ENCODE measurements around the gene DACT1.

Gene DACT1

GRCh38 chr14:58641509-58641908, 3.7 kb downstream of the DACT1 start:
- DNase-seq (ENCODE audit: insufficient read length, low spot score) (no peak), FAIRE-seq (no peak)
- no peak for TF ChIP-seq POLR2A (IDR thresholded peaks at IDR 0.05; ENCODE audit: low read depth, low read length)

GRCh38 chr14:58643366-58643765, 5.6 kb downstream of the DACT1 start:
- no peak for DNase-seq (ENCODE audit: insufficient read length, low spot score)
- no peak for TF ChIP-seq POLR2A (IDR thresholded peaks at IDR 0.05; ENCODE audit: low read depth, low read length)
- no peak for FAIRE-seq

GRCh38 chr14:58645641-58646040, 7.9 kb downstream of the DACT1 start:
- TF ChIP-seq POLR2A (IDR thresholded peaks at IDR 0.05; ENCODE audit: low read depth, low read length) = no peak
- no peak for FAIRE-seq
- no peak for DNase-seq (ENCODE audit: insufficient read length, low spot score)

GRCh38 chr14:58646479-58646878, 8.7 kb downstream of the DACT1 start:
- DNase-seq (ENCODE audit: insufficient read length, low spot score) = no peak
- FAIRE-seq = no peak
- TF ChIP-seq POLR2A (IDR thresholded peaks at IDR 0.05; ENCODE audit: low read depth, low read length) = no peak

GRCh38 chr14:58647777-58648176, 10.0 kb downstream of the DACT1 start:
- DNase-seq (ENCODE audit: insufficient read length, low spot score) (no peak), FAIRE-seq (no peak)
- no peak for TF ChIP-seq POLR2A (IDR thresholded peaks at IDR 0.05; ENCODE audit: low read depth, low read length)

GRCh38 chr14:58650857-58651256, 13.1 kb downstream of the DACT1 start:
- TF ChIP-seq POLR2A (IDR thresholded peaks at IDR 0.05; ENCODE audit: low read depth, low read length) = no peak
- FAIRE-seq = no peak

GRCh38 chr14:58656671-58657411, 19.1 kb downstream of the DACT1 start:
- FAIRE-seq (no peak), DNase-seq (ENCODE audit: insufficient read length, low spot score) (no peak)
- TF ChIP-seq POLR2A (IDR thresholded peaks at IDR 0.05; ENCODE audit: low read depth, low read length) = no peak

More at GRCh38 chr14:58650857-58651256, 13.1 kb downstream of the DACT1 start:
- no peak for DNase-seq (ENCODE audit: insufficient read length, low spot score)

GRCh38 chr14:58659061-58659460, 21.3 kb downstream of the DACT1 start:
- TF ChIP-seq POLR2A (IDR thresholded peaks at IDR 0.05; ENCODE audit: low read depth, low read length) = no peak
- FAIRE-seq = no peak
- DNase-seq (ENCODE audit: insufficient read length, low spot score) = no peak

GRCh38 chr14:58659846-58660245, 22.1 kb downstream of the DACT1 start:
- FAIRE-seq = no peak
- no peak for TF ChIP-seq POLR2A (IDR thresholded peaks at IDR 0.05; ENCODE audit: low read depth, low read length)

GRCh38 chr14:58660407-58660806, 22.6 kb downstream of the DACT1 start:
- DNase-seq (ENCODE audit: insufficient read length, low spot score) (no peak), FAIRE-seq (no peak)
- no peak for TF ChIP-seq POLR2A (IDR thresholded peaks at IDR 0.05; ENCODE audit: low read depth, low read length)

More at GRCh38 chr14:58659846-58660245, 22.1 kb downstream of the DACT1 start:
- no peak for DNase-seq (ENCODE audit: insufficient read length, low spot score)

GRCh38 chr14:58662018-58662417, 24.3 kb downstream of the DACT1 start:
- FAIRE-seq = no peak
- no peak for TF ChIP-seq POLR2A (IDR thresholded peaks at IDR 0.05; ENCODE audit: low read depth, low read length)
- DNase-seq (ENCODE audit: insufficient read length, low spot score) = no peak

- DNase-seq (ENCODE audit: insufficient read length, low spot score) = no peak
- no peak for FAIRE-seq
- no peak for TF ChIP-seq POLR2A (IDR thresholded peaks at IDR 0.05; ENCODE audit: low read depth, low read length)
Measured at GRCh38 chr14:58662759-58663158, 25.0 kb downstream of the DACT1 start.

GRCh38 chr14:58663494-58664111, 25.8 kb downstream of the DACT1 start:
- DNase-seq (ENCODE audit: insufficient read length, low spot score) (no peak), FAIRE-seq (no peak)
- TF ChIP-seq POLR2A (IDR thresholded peaks at IDR 0.05; ENCODE audit: low read depth, low read length) = no peak

- FAIRE-seq (no peak), DNase-seq (ENCODE audit: insufficient read length, low spot score) (no peak)
- no peak for TF ChIP-seq POLR2A (IDR thresholded peaks at IDR 0.05; ENCODE audit: low read depth, low read length)
Measured at GRCh38 chr14:58665773-58666500, 28.2 kb downstream of the DACT1 start.
